IMR-90 (cell line): ENCODE results near the gene ZBTB40. TPM values are rescaled to one million over a fixed set of nuclear protein-coding genes. Genes with fewer than 3 reads are reported as not detected.
A peak's percentile ranks its signal among the peaks of the same experiment; 100 is the strongest.

ENCODE experiments used
- ATAC-seq: fragments of 200-7000 bp; cut with Tn5 transposase; 2 replicates; pipeline ENCODE4 v1.9.1; 2020; ENCODE audit warnings: low read depth, mild to moderate bottlenecking, moderate library complexity
- BruUV-seq: library from RNA; stranded (reverse); fragments of 400-500 nt; replicated peaks from 2 replicates; lab custom pipeline; 2021; lab: Mats Ljungman, UMichigan
- CTCF ChIA-PET: fragments of 300-600 bp; formaldehyde crosslinking; extraction: SDS; loops from one replicate; lab custom pipeline; 2021; ENCODE audit warnings: antibody characterized with exemption; lab: Yijun Ruan, JAX
- POLR2A ChIA-PET: fragments of 300-600 bp; sonication (Branson Sonifier 250); formaldehyde crosslinking; loops from one replicate; lab custom pipeline; 2022; ENCODE audit warnings: antibody characterized with exemption; ENCODE audit not compliant: unreplicated experiment; lab: Charles Lee
- DNase-seq: peaks from one replicate; pipeline ENCODE4 v3.0.0; 2013
- H2AFZ ChIP-seq: replicated peaks from 2 replicates; pipeline ENCODE3; 2013; ENCODE audit warnings: low read length, mild to moderate bottlenecking; ENCODE audit not compliant: poor library complexity
- H2AK5ac ChIP-seq: 2 replicates; pipeline ENCODE4 v1.6.1; 2013; ENCODE audit warnings: low read depth, low read length, inconsistent platforms
- H2AK9ac ChIP-seq: replicated peaks from 2 replicates; pipeline ENCODE3; 2013; ENCODE audit warnings: mild to moderate bottlenecking, low read depth, low read length, moderate library complexity; ENCODE audit not compliant: poor library complexity
- H2BK120ac ChIP-seq: 2 replicates; pipeline ENCODE4 v1.6.1; 2013; ENCODE audit warnings: low read depth, low read length, inconsistent platforms
- H2BK15ac ChIP-seq: 3 replicates; pipeline ENCODE4 v1.6.1; 2013; ENCODE audit warnings: low read depth, low read length, inconsistent platforms
- H2BK20ac ChIP-seq: 2 replicates; pipeline ENCODE4 v1.6.1; 2013; ENCODE audit warnings: low read depth, mild to moderate bottlenecking, inconsistent platforms, low read length, moderate library complexity
- H2BK5ac ChIP-seq: 2 replicates; pipeline ENCODE4 v1.6.1; 2013; ENCODE audit warnings: mild to moderate bottlenecking, low read depth, low read length, inconsistent platforms; ENCODE audit not compliant: poor library complexity, severe bottlenecking
- H3K14ac ChIP-seq: replicated peaks from 2 replicates; pipeline ENCODE4 v1.6.1; 2013; ENCODE audit warnings: low read depth, low read length, inconsistent platforms
- H3K18ac ChIP-seq: 2 replicates; pipeline ENCODE4 v1.6.1; 2013; ENCODE audit warnings: low read depth, low read length, control low read depth
- H3K23ac ChIP-seq: 2 replicates; pipeline ENCODE4 v1.6.1; 2013; ENCODE audit warnings: low read depth, low read length, inconsistent platforms
- H3K27ac ChIP-seq: 2 replicates; pipeline ENCODE4 v1.5.1; 2013; ENCODE audit warnings: mild to moderate bottlenecking, control low read depth, low read length; ENCODE audit not compliant: insufficient read depth
- H3K27me3 ChIP-seq: 2 replicates; pipeline ENCODE4 v1.6.1; 2013; ENCODE audit warnings: low read length; ENCODE audit not compliant: control insufficient read depth, insufficient read depth
- H3K36me3 ChIP-seq: 2 replicates; pipeline ENCODE4 v1.6.1; 2013; ENCODE audit warnings: low read length, mixed read lengths; ENCODE audit not compliant: control insufficient read depth, insufficient read depth
- H3K4ac ChIP-seq: 2 replicates; pipeline ENCODE4 v1.6.1; 2013; ENCODE audit warnings: low read depth, low read length, inconsistent platforms
- H3K4me1 ChIP-seq: 2 replicates; pipeline ENCODE4 v1.6.1; 2013; ENCODE audit warnings: low read length, mixed read lengths; ENCODE audit not compliant: control insufficient read depth, insufficient read depth
- H3K4me2 ChIP-seq: 2 replicates; pipeline ENCODE4 v1.6.1; 2013; ENCODE audit warnings: low read depth, mild to moderate bottlenecking, control low read depth, low read length, moderate library complexity
- H3K4me3 ChIP-seq: 2 replicates; pipeline ENCODE4 v1.5.1; 2013; ENCODE audit warnings: low read depth, mild to moderate bottlenecking, control low read depth, low read length, moderate library complexity; ENCODE audit not compliant: insufficient read depth
- H3K56ac ChIP-seq: 2 replicates; pipeline ENCODE4 v1.6.1; 2013; ENCODE audit warnings: low read length, inconsistent platforms; ENCODE audit not compliant: insufficient read depth; ENCODE audit errors: extremely low read depth
- H3K79me1 ChIP-seq, 2 experiments: 2 replicates each; pipeline ENCODE4 v1.6.1; 2013; ENCODE audit warnings: low read length in 2 of 2, inconsistent platforms in 1 of 2, low read depth in 1 of 2
- H3K9ac ChIP-seq: 2 replicates; pipeline ENCODE4 v1.6.1; 2013; ENCODE audit warnings: low read depth, low read length, control low read depth
- H3K9me1 ChIP-seq: 2 replicates; pipeline ENCODE4 v1.6.1; 2013; ENCODE audit warnings: low read length, inconsistent platforms; ENCODE audit not compliant: insufficient read depth
- H3K9me3 ChIP-seq: 2 replicates; pipeline ENCODE4 v1.6.1; 2013; ENCODE audit warnings: low read length; ENCODE audit not compliant: control insufficient read depth, insufficient read depth
- H4K20me1 ChIP-seq: 2 replicates; pipeline ENCODE4 v1.6.1; 2013; ENCODE audit warnings: low read length, inconsistent platforms; ENCODE audit not compliant: insufficient read depth
- H4K5ac ChIP-seq: 2 replicates; pipeline ENCODE4 v1.6.1; 2013; ENCODE audit warnings: mild to moderate bottlenecking, low read depth, low read length, control low read depth
- H4K8ac ChIP-seq, 2 experiments: 2 replicates each; pipeline ENCODE4 v1.6.1; 2013; ENCODE audit warnings: low read depth in 2 of 2, low read length in 2 of 2, control low read depth in 1 of 2, inconsistent platforms in 1 of 2
- H4K91ac ChIP-seq: 2 replicates; pipeline ENCODE4 v1.6.1; 2013; ENCODE audit warnings: low read depth, low read length, inconsistent platforms; ENCODE audit not compliant: insufficient read depth
- CTCF ChIP-seq: conservative IDR thresholded peaks from 2 replicates; pipeline ENCODE4 v1.5.1; 2012; ENCODE audit warnings: mild to moderate bottlenecking, low read depth, low read length, improper control_type of control experiment
- ELK1 ChIP-seq: fragments of 150-350 bp; IDR thresholded peaks from 2 replicates; pipeline ENCODE4 v1.6.1; 2016; ENCODE audit warnings: low read depth, mild to moderate bottlenecking, low read length, moderate library complexity, borderline replicate concordance
- MAFK ChIP-seq: IDR thresholded peaks from 2 replicates; pipeline ENCODE4 v1.6.1; 2012; ENCODE audit warnings: low read depth, low read length, improper control_type of control experiment
- MAZ ChIP-seq: IDR thresholded peaks from 2 replicates; pipeline ENCODE4 v1.6.1; 2012; ENCODE audit warnings: low read depth, mild to moderate bottlenecking, low read length, improper control_type of control experiment, moderate library complexity, borderline replicate concordance
- MXI1 ChIP-seq: IDR thresholded peaks from 2 replicates; pipeline ENCODE4 v1.6.1; 2012; ENCODE audit warnings: low read depth, mild to moderate bottlenecking, low read length, moderate library complexity, borderline replicate concordance
- POLR2A ChIP-seq: IDR thresholded peaks from 2 replicates; pipeline ENCODE4 v1.6.1; 2012; ENCODE audit warnings: mild to moderate bottlenecking, low read depth, low read length
- RAD21 ChIP-seq: IDR thresholded peaks from 2 replicates; pipeline ENCODE4 v1.6.1; 2012; ENCODE audit warnings: low read length, improper control_type of control experiment
- RCOR1 ChIP-seq: IDR thresholded peaks from 2 replicates; pipeline ENCODE4 v1.6.1; 2012; ENCODE audit warnings: mild to moderate bottlenecking, low read length, improper control_type of control experiment; ENCODE audit not compliant: insufficient replicate concordance
- SMC3 ChIP-seq: fragments of 150-350 bp; IDR thresholded peaks from 2 replicates; pipeline ENCODE4 v1.6.1; 2016; ENCODE audit warnings: low read depth, mild to moderate bottlenecking, antibody characterized with exemption, low read length, moderate library complexity
- WGBS, 2 experiments: methylation state at CpG; one replicate each; pipeline versions ENCODE4 v1.1.5 to v1.1.7; 2013; ENCODE audit warnings: missing lambda C conversion rate in 2 of 2; ENCODE audit not compliant: insufficient read length in 1 of 2; ENCODE audit errors: extremely low coverage in 2 of 2; 5-methylcytosine and 5-hydroxymethylcytosine counted together
- dilution Hi-C: fragments of 300-500 bp; cut with HindIII; formaldehyde crosslinking; loops from one replicate; pipeline ENCODE4 v1.14.3; 2018; ENCODE audit warnings: low sequenced_read_pairs; ENCODE audit not compliant: unreplicated experiment
- in situ Hi-C: fragments of 300-500 bp; cut with MboI; formaldehyde crosslinking; loops from 3 replicates; pipeline ENCODE4 v1.14.3; 2019; ENCODE audit warnings: low sequenced_read_pairs, inconsistent platforms, mixed read lengths
- intact Hi-C: fragments of 100-400 bp; cut with micrococcal nuclease; formaldehyde crosslinking; loops from 2 replicates; pipeline ENCODE4 v1.10.0; 2022
- polyA plus RNA-seq, 3 experiments: library from polyadenylated mRNA; depleted of rRNA; stranded (reverse); fragments of >200 nt; gene quantifications; 2 replicates each; pipeline ENCODE4 v1.2.3, GENCODE V29; 2012; ENCODE audit warnings: low replicate concordance in 1 of 3
- total RNA-seq: library from RNA; depleted of rRNA; stranded (reverse); fragments of >200 nt; gene quantifications from 2 replicates; pipeline ENCODE4 v1.2.3, GENCODE V29; 2012

Gene ZBTB40
- total and polyA plus RNA-seq, 2 of the 4 experiments (the other 2 are of a cell fraction) = 6.0 to 9.7 TPM

GRCh38 chr1:22418933-22419382 is 32.7 kb upstream of the ZBTB40 start (continued):
- no peak for TF ChIP-seq ELK1

GRCh38 chr1:22420455-22421053 is 31.1 kb upstream of the ZBTB40 start:
- H2BK5ac ChIP-seq = no peak overlapping the region
- H3K27me3 ChIP-seq = peaks cover 30% of the 10 kb centered on the region
- H2AK9ac ChIP-seq = peak overlapping the region; percentile 2
- H3K18ac ChIP-seq = no peak overlapping the region
- H3K23ac ChIP-seq = no peak overlapping the region
- H3K4me2 ChIP-seq = no peak overlapping the region
- H3K9me3 ChIP-seq = no peaks in the 10 kb centered on the region
- in situ Hi-C loops = no loop called here
- no peaks in the 10 kb centered on the region for H3K9me1 ChIP-seq
- dilution Hi-C loops = no loop called here
- no peak overlapping the region for H2BK15ac ChIP-seq
- H3K36me3 ChIP-seq = no peaks in the 10 kb centered on the region
- no peak overlapping the region for H3K9ac ChIP-seq
- ChIA-PET POLR2A (no interaction called here), CTCF (interaction anchor here (0.6 to 2.4 kb wide), 6 partner anchors 10 to 233 kb away, joined by 3 to 18 read pairs (median 3); no protein-coding TSS in a partner anchor)
- DNase-seq (peak; percentile 74), ATAC-seq (peak; percentile 92)
- H2AK5ac ChIP-seq = no peak overlapping the region
- peaks cover 5% of the 10 kb centered on the region for H3K4me1 ChIP-seq
- TF ChIP-seq CTCF (peak; percentile 94), MXI1 (no peak), POLR2A (0 out of 2 replicates have a peak, but pooled peaks have one; percentile 25), MAFK (peak; percentile 76), RCOR1 (no peak), RAD21 (peak; percentile 98), MAZ (no peak), SMC3 (peak; percentile 99)
- no peak overlapping the region for H3K56ac ChIP-seq
- no TSS peak for BruUV-seq
- H4K8ac ChIP-seq = no peak overlapping the region
- H3K4ac ChIP-seq = no peak overlapping the region
- H3K79me1 ChIP-seq = no peaks in the 10 kb centered on the region
- H4K91ac ChIP-seq = no peak overlapping the region
- no peak overlapping the region for H3K4me3 ChIP-seq
- no peak overlapping the region for H4K5ac ChIP-seq
- no peak overlapping the region for H2BK120ac ChIP-seq
- WGBS, 2 experiments = 83% methylated on average over 8 of the region's 15 CpGs; no CpG with 5 or more reads in 1 of the 2 experiments
- intact Hi-C loops = loop anchor here (1.0 to 10.0 kb wide), 2 partner anchors 222 to 514 kb away; no protein-coding TSS in a partner anchor
- peak overlapping the region; percentile 27 for H2AFZ ChIP-seq
- no peaks in the 10 kb centered on the region for H4K20me1 ChIP-seq
- H3K14ac ChIP-seq = no peak overlapping the region
- H3K27ac ChIP-seq = no peak overlapping the region
- H2BK20ac ChIP-seq = no peak overlapping the region
